IMR-90 (cell line): ENCODE data around the gene TM4SF18. TPM values are rescaled to one million over a fixed set of nuclear protein-coding genes. Genes with fewer than 3 reads are reported as not detected.
A peak's percentile ranks its signal among the peaks of the same experiment; 100 is the strongest.

Experiments
- ATAC-seq: fragments of 200-7000 bp; cut with Tn5 transposase; 2 replicates; pipeline ENCODE4 v1.9.1; 2020; ENCODE audit warnings: low read depth, mild to moderate bottlenecking, moderate library complexity
- BruUV-seq: library from RNA; stranded (reverse); fragments of 400-500 nt; replicated peaks from 2 replicates; lab custom pipeline; 2021; lab: Mats Ljungman, UMichigan
- CTCF ChIA-PET: fragments of 300-600 bp; formaldehyde crosslinking; extraction: SDS; loops from one replicate; lab custom pipeline; 2021; ENCODE audit warnings: antibody characterized with exemption; lab: Yijun Ruan, JAX
- POLR2A ChIA-PET: fragments of 300-600 bp; sonication (Branson Sonifier 250); formaldehyde crosslinking; loops from one replicate; lab custom pipeline; 2022; ENCODE audit warnings: antibody characterized with exemption; ENCODE audit not compliant: unreplicated experiment; lab: Charles Lee
- DNase-seq: peaks from one replicate; pipeline ENCODE4 v3.0.0; 2013
- H2AFZ ChIP-seq: replicated peaks from 2 replicates; pipeline ENCODE3; 2013; ENCODE audit warnings: low read length, mild to moderate bottlenecking; ENCODE audit not compliant: poor library complexity
- H2AK5ac ChIP-seq: 2 replicates; pipeline ENCODE4 v1.6.1; 2013; ENCODE audit warnings: low read depth, low read length, inconsistent platforms
- H2AK9ac ChIP-seq: replicated peaks from 2 replicates; pipeline ENCODE3; 2013; ENCODE audit warnings: mild to moderate bottlenecking, low read depth, low read length, moderate library complexity; ENCODE audit not compliant: poor library complexity
- H2BK120ac ChIP-seq: 2 replicates; pipeline ENCODE4 v1.6.1; 2013; ENCODE audit warnings: low read depth, low read length, inconsistent platforms
- H2BK15ac ChIP-seq: 3 replicates; pipeline ENCODE4 v1.6.1; 2013; ENCODE audit warnings: low read depth, low read length, inconsistent platforms
- H2BK20ac ChIP-seq: 2 replicates; pipeline ENCODE4 v1.6.1; 2013; ENCODE audit warnings: low read depth, mild to moderate bottlenecking, inconsistent platforms, low read length, moderate library complexity
- H2BK5ac ChIP-seq: 2 replicates; pipeline ENCODE4 v1.6.1; 2013; ENCODE audit warnings: mild to moderate bottlenecking, low read depth, low read length, inconsistent platforms; ENCODE audit not compliant: poor library complexity, severe bottlenecking
- H3K14ac ChIP-seq: replicated peaks from 2 replicates; pipeline ENCODE4 v1.6.1; 2013; ENCODE audit warnings: low read depth, low read length, inconsistent platforms
- H3K18ac ChIP-seq: 2 replicates; pipeline ENCODE4 v1.6.1; 2013; ENCODE audit warnings: low read depth, low read length, control low read depth
- H3K23ac ChIP-seq: 2 replicates; pipeline ENCODE4 v1.6.1; 2013; ENCODE audit warnings: low read depth, low read length, inconsistent platforms
- H3K27ac ChIP-seq: 2 replicates; pipeline ENCODE4 v1.5.1; 2013; ENCODE audit warnings: mild to moderate bottlenecking, control low read depth, low read length; ENCODE audit not compliant: insufficient read depth
- H3K27me3 ChIP-seq: 2 replicates; pipeline ENCODE4 v1.6.1; 2013; ENCODE audit warnings: low read length; ENCODE audit not compliant: control insufficient read depth, insufficient read depth
- H3K36me3 ChIP-seq: 2 replicates; pipeline ENCODE4 v1.6.1; 2013; ENCODE audit warnings: low read length, mixed read lengths; ENCODE audit not compliant: control insufficient read depth, insufficient read depth
- H3K4ac ChIP-seq: 2 replicates; pipeline ENCODE4 v1.6.1; 2013; ENCODE audit warnings: low read depth, low read length, inconsistent platforms
- H3K4me1 ChIP-seq: 2 replicates; pipeline ENCODE4 v1.6.1; 2013; ENCODE audit warnings: low read length, mixed read lengths; ENCODE audit not compliant: control insufficient read depth, insufficient read depth
- H3K4me2 ChIP-seq: 2 replicates; pipeline ENCODE4 v1.6.1; 2013; ENCODE audit warnings: low read depth, mild to moderate bottlenecking, control low read depth, low read length, moderate library complexity
- H3K4me3 ChIP-seq: 2 replicates; pipeline ENCODE4 v1.5.1; 2013; ENCODE audit warnings: low read depth, mild to moderate bottlenecking, control low read depth, low read length, moderate library complexity; ENCODE audit not compliant: insufficient read depth
- H3K56ac ChIP-seq: 2 replicates; pipeline ENCODE4 v1.6.1; 2013; ENCODE audit warnings: low read length, inconsistent platforms; ENCODE audit not compliant: insufficient read depth; ENCODE audit errors: extremely low read depth
- H3K79me1 ChIP-seq, 2 experiments: 2 replicates each; pipeline ENCODE4 v1.6.1; 2013; ENCODE audit warnings: low read length in 2 of 2, inconsistent platforms in 1 of 2, low read depth in 1 of 2
- H3K9ac ChIP-seq: 2 replicates; pipeline ENCODE4 v1.6.1; 2013; ENCODE audit warnings: low read depth, low read length, control low read depth
- H3K9me1 ChIP-seq: 2 replicates; pipeline ENCODE4 v1.6.1; 2013; ENCODE audit warnings: low read length, inconsistent platforms; ENCODE audit not compliant: insufficient read depth
- H3K9me3 ChIP-seq: 2 replicates; pipeline ENCODE4 v1.6.1; 2013; ENCODE audit warnings: low read length; ENCODE audit not compliant: control insufficient read depth, insufficient read depth
- H4K20me1 ChIP-seq: 2 replicates; pipeline ENCODE4 v1.6.1; 2013; ENCODE audit warnings: low read length, inconsistent platforms; ENCODE audit not compliant: insufficient read depth
- H4K5ac ChIP-seq: 2 replicates; pipeline ENCODE4 v1.6.1; 2013; ENCODE audit warnings: mild to moderate bottlenecking, low read depth, low read length, control low read depth
- H4K8ac ChIP-seq, 2 experiments: 2 replicates each; pipeline ENCODE4 v1.6.1; 2013; ENCODE audit warnings: low read depth in 2 of 2, low read length in 2 of 2, control low read depth in 1 of 2, inconsistent platforms in 1 of 2
- H4K91ac ChIP-seq: 2 replicates; pipeline ENCODE4 v1.6.1; 2013; ENCODE audit warnings: low read depth, low read length, inconsistent platforms; ENCODE audit not compliant: insufficient read depth
- BHLHE40 ChIP-seq: fragments of 150-350 bp; IDR thresholded peaks from 2 replicates; pipeline ENCODE4 v1.6.1; 2016; ENCODE audit warnings: mild to moderate bottlenecking, low read depth, low read length
- CEBPB ChIP-seq: IDR thresholded peaks from 2 replicates; pipeline ENCODE4 v1.6.1; 2012; ENCODE audit warnings: low read depth, low read length, improper control_type of control experiment
- CHD1 ChIP-seq: IDR thresholded peaks from 2 replicates; pipeline ENCODE4 v1.6.1; 2012; ENCODE audit warnings: low read depth, low read length, improper control_type of control experiment
- FOS ChIP-seq: fragments of 150-350 bp; IDR thresholded peaks from 2 replicates; pipeline ENCODE4 v1.6.1; 2016; ENCODE audit warnings: low read depth, low read length
- MAFK ChIP-seq: IDR thresholded peaks from 2 replicates; pipeline ENCODE4 v1.6.1; 2012; ENCODE audit warnings: low read depth, low read length, improper control_type of control experiment
- MAZ ChIP-seq: IDR thresholded peaks from 2 replicates; pipeline ENCODE4 v1.6.1; 2012; ENCODE audit warnings: low read depth, mild to moderate bottlenecking, low read length, improper control_type of control experiment, moderate library complexity, borderline replicate concordance
- NFE2L2 ChIP-seq: fragments of 150-350 bp; IDR thresholded peaks from 2 replicates; pipeline ENCODE4 v1.6.1; 2016; ENCODE audit warnings: low read depth, mild to moderate bottlenecking, low read length
- POLR2A ChIP-seq: IDR thresholded peaks from 2 replicates; pipeline ENCODE4 v1.6.1; 2012; ENCODE audit warnings: mild to moderate bottlenecking, low read depth, low read length
- RCOR1 ChIP-seq: IDR thresholded peaks from 2 replicates; pipeline ENCODE4 v1.6.1; 2012; ENCODE audit warnings: mild to moderate bottlenecking, low read length, improper control_type of control experiment; ENCODE audit not compliant: insufficient replicate concordance
- RFX5 ChIP-seq: IDR thresholded peaks from 2 replicates; pipeline ENCODE4 v1.8.0; 2012; ENCODE audit warnings: low read depth, mild to moderate bottlenecking, low read length, moderate library complexity
- USF2 ChIP-seq: fragments of 150-350 bp; IDR thresholded peaks from 2 replicates; pipeline ENCODE4 v1.6.1; 2017; ENCODE audit warnings: mild to moderate bottlenecking, antibody characterized with exemption, low read length, low read depth
- WGBS, 2 experiments: methylation state at CpG; one replicate each; pipeline versions ENCODE4 v1.1.5 to v1.1.7; 2013; ENCODE audit warnings: missing lambda C conversion rate in 2 of 2; ENCODE audit not compliant: insufficient read length in 1 of 2; ENCODE audit errors: extremely low coverage in 2 of 2; 5-methylcytosine and 5-hydroxymethylcytosine counted together
- dilution Hi-C: fragments of 300-500 bp; cut with HindIII; formaldehyde crosslinking; loops from one replicate; pipeline ENCODE4 v1.14.3; 2018; ENCODE audit warnings: low sequenced_read_pairs; ENCODE audit not compliant: unreplicated experiment
- in situ Hi-C: fragments of 300-500 bp; cut with MboI; formaldehyde crosslinking; loops from 3 replicates; pipeline ENCODE4 v1.14.3; 2019; ENCODE audit warnings: low sequenced_read_pairs, inconsistent platforms, mixed read lengths
- intact Hi-C: fragments of 100-400 bp; cut with micrococcal nuclease; formaldehyde crosslinking; loops from 2 replicates; pipeline ENCODE4 v1.10.0; 2022
- polyA plus RNA-seq, 3 experiments: library from polyadenylated mRNA; depleted of rRNA; stranded (reverse); fragments of >200 nt; gene quantifications; 2 replicates each; pipeline ENCODE4 v1.2.3, GENCODE V29; 2012; ENCODE audit warnings: low replicate concordance in 1 of 3
- total RNA-seq: library from RNA; depleted of rRNA; stranded (reverse); fragments of >200 nt; gene quantifications from 2 replicates; pipeline ENCODE4 v1.2.3, GENCODE V29; 2012
- TF ChIP-seq, protein P1 (sequence below): conservative IDR thresholded peaks from 2 replicates; pipeline ENCODE4 v1.5.1; 2012; ENCODE audit warnings: mild to moderate bottlenecking, low read depth, low read length, improper control_type of control experiment
- TF ChIP-seq, protein P2 (sequence below): fragments of 150-350 bp; IDR thresholded peaks from 2 replicates; pipeline ENCODE4 v1.6.1; 2016; ENCODE audit warnings: low read depth, mild to moderate bottlenecking, low read length, moderate library complexity, borderline replicate concordance

The TM4SF18 gene
- total and polyA plus RNA-seq, 2 of the 4 experiments (the other 2 are of a cell fraction), result under 0.01 TPM; not detected in 1

- ChIA-PET POLR2A (no interaction called here), CTCF (no interaction called here)
- intact Hi-C loops, result no loop called here
- peak overlapping the region; percentile 36 for H2BK120ac ChIP-seq
- H3K4me1 ChIP-seq, result peaks cover 24% of the 10 kb centered on the region
- in situ Hi-C loops, result no loop called here
- no peak overlapping the region for H2AK9ac ChIP-seq
- H3K27ac ChIP-seq, result peak overlapping the region; percentile 24; the same call in 1 of the 2 replicates
- ATAC-seq (0 out of 2 replicates have a peak, but pooled peaks have one; percentile 4), DNase-seq (peak; percentile 85)
- no peaks in the 10 kb centered on the region for H3K27me3 ChIP-seq
- peak overlapping the region; percentile 39; the same call in 1 of the 2 replicates for H3K23ac ChIP-seq
- BruUV-seq, result no TSS peak
- dilution Hi-C loops, result no loop called here
- peak overlapping the region; percentile 13; the same call in 1 of the 2 replicates for H4K5ac ChIP-seq
- no peaks in the 10 kb centered on the region for H3K9me3 ChIP-seq
- WGBS, 2 experiments, result no CpG with 5 or more reads among the region's 2 CpGs
- H4K20me1 ChIP-seq, result no peaks in the 10 kb centered on the region
- peak overlapping the region; percentile 84 for H2BK5ac ChIP-seq
- H3K14ac ChIP-seq, result 0 out of 2 replicates have a peak overlapping the region, but pooled peaks have one; percentile 21
- H3K9me1 ChIP-seq, result peaks cover 22% of the 10 kb centered on the region
- no peak overlapping the region; the same call in 1 of the 2 replicates for H3K9ac ChIP-seq
- H3K4ac ChIP-seq, result peak overlapping the region; percentile 61; the same call in 1 of the 2 replicates
- no peak overlapping the region for H2BK15ac ChIP-seq
- H3K4me3 ChIP-seq, result no peak overlapping the region
- H3K18ac ChIP-seq, result peak overlapping the region; percentile 78; the same call in 1 of the 2 replicates
- H4K8ac ChIP-seq, result no peak overlapping the region; a peak in 1 of 4 replicates
- H3K36me3 ChIP-seq, result peaks cover 30% of the 10 kb centered on the region
- peaks cover 14 to 50% of the 10 kb centered on the region in 2 experiments for H3K79me1 ChIP-seq
- no peak overlapping the region for H2AK5ac ChIP-seq
- H2AFZ ChIP-seq, result no peak overlapping the region
- peak overlapping the region; percentile 21; the same call in 1 of the 2 replicates for H2BK20ac ChIP-seq
- H3K56ac ChIP-seq, result no peak overlapping the region
- H4K91ac ChIP-seq, result no peak overlapping the region
- H3K4me2 ChIP-seq, result peak overlapping the region; percentile 60
- peak; percentile 83 for TF ChIP-seq MAFK
- peak; percentile 20 for TF ChIP-seq POLR2A
- TF ChIP-seq MAZ, result no peak
- peak; percentile 97 for TF ChIP-seq NFE2L2
- 0 out of 2 replicates have a peak, but pooled peaks have one; percentile 71 for TF ChIP-seq CHD1
- peak; percentile 53 for TF ChIP-seq FOS
- TF ChIP-seq USF2, result no peak
- no peak for TF ChIP-seq BHLHE40
- peak; percentile 97 for TF ChIP-seq CEBPB
- TF ChIP-seq, protein P1, sequence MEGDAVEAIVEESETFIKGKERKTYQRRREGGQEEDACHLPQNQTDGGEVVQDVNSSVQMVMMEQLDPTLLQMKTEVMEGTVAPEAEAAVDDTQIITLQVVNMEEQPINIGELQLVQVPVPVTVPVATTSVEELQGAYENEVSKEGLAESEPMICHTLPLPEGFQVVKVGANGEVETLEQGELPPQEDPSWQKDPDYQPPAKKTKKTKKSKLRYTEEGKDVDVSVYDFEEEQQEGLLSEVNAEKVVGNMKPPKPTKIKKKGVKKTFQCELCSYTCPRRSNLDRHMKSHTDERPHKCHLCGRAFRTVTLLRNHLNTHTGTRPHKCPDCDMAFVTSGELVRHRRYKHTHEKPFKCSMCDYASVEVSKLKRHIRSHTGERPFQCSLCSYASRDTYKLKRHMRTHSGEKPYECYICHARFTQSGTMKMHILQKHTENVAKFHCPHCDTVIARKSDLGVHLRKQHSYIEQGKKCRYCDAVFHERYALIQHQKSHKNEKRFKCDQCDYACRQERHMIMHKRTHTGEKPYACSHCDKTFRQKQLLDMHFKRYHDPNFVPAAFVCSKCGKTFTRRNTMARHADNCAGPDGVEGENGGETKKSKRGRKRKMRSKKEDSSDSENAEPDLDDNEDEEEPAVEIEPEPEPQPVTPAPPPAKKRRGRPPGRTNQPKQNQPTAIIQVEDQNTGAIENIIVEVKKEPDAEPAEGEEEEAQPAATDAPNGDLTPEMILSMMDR, result no peak
- no peak for TF ChIP-seq RCOR1
- TF ChIP-seq, protein P2, sequence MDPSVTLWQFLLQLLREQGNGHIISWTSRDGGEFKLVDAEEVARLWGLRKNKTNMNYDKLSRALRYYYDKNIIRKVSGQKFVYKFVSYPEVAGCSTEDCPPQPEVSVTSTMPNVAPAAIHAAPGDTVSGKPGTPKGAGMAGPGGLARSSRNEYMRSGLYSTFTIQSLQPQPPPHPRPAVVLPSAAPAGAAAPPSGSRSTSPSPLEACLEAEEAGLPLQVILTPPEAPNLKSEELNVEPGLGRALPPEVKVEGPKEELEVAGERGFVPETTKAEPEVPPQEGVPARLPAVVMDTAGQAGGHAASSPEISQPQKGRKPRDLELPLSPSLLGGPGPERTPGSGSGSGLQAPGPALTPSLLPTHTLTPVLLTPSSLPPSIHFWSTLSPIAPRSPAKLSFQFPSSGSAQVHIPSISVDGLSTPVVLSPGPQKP, result no peak
- TF ChIP-seq RFX5, result no peak
These were observed 40.0 kb upstream of the TM4SF18 start for GRCh38 chr3:149373235-149374125.
